Stimulated activated CD8-positive, alpha-beta memory T cell treated with anti-CD3 and anti-CD28 coated beads, Interleukin-12 subunit alpha, Interleukin-12 subunit beta, amount 100 ng/mL, for 4 hours (primary cell): Measurements from ENCODE around the gene HPX.
A peak's percentile ranks its signal among the peaks of the same experiment; 100 is the strongest.

Source experiments
- DNase-seq: peaks from one replicate; pipeline ENCODE4 v3.0.0-alpha.2; 2020; ENCODE audit warnings: low read depth

The HPX gene, protein sequence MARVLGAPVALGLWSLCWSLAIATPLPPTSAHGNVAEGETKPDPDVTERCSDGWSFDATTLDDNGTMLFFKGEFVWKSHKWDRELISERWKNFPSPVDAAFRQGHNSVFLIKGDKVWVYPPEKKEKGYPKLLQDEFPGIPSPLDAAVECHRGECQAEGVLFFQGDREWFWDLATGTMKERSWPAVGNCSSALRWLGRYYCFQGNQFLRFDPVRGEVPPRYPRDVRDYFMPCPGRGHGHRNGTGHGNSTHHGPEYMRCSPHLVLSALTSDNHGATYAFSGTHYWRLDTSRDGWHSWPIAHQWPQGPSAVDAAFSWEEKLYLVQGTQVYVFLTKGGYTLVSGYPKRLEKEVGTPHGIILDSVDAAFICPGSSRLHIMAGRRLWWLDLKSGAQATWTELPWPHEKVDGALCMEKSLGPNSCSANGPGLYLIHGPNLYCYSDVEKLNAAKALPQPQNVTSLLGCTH

DNA sequence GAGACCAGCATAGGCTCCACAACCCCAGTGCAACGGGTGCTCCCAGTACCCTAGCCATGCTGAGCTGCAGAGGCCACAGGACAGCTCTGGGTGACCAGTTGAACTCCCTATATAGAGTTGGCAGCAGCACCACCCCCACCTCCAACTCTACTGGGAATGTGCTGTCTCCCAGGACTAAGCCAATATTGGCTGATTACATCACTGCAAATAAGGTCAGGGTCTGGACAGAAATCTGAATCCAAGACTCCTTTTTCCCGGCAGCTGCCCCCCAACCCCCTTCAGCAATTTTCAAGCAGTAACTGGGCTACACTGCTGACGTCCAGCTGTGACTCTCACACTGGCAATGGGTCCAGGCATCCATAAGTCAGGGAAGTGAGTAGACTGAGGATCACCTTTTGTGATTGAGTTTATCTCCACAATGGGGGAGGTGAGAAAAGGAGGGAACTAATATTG lies at the start of gene HPX:
Gene HPX (minus strand): TSS at position 82 of the 453 bp plus-strand sequence. CDS start 24 bp downstream, at position 58.
- DNase-seq = no peak

DNA sequence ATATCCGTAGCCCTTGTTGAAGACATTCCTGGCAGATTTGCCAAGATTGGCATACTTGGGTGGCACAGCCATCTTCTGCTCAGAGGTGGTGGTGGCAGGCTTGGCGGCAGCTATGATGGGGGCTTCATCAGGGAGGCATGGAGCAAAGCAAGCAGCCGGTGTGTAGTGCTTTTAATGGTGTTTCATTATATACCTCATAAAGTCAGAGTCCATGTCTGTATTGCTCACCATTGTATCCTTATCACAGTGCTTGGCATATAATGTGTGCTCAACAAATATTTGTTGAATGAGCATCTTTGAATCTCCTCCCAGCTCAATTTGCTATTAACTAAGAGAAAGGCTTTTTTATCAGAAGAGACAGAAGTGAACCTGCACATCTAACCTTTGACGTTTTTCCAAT lies 48.5 kb upstream of the HPX start:
- DNase-seq = no peak

DNA sequence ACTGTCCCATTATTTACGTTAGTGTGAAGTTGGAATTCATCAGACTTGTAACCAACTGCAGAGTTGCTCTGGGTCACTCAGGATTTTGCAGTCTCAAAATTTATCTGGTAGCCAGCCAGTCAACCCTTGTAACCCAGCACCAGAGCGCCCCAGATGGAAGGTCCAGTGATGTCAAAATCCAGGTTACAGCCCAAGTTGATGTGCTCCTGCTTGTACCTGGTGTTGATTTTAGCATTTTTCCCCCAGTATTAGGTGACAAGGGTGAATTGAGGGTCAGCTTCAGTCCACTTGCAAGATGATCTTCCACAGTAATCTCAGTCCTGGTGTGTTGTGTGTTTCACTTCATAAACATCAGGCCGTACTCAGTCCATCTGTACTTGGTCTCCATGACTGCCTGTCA lies 48.0 kb upstream of the HPX start:
- DNase-seq = no peak

DNA sequence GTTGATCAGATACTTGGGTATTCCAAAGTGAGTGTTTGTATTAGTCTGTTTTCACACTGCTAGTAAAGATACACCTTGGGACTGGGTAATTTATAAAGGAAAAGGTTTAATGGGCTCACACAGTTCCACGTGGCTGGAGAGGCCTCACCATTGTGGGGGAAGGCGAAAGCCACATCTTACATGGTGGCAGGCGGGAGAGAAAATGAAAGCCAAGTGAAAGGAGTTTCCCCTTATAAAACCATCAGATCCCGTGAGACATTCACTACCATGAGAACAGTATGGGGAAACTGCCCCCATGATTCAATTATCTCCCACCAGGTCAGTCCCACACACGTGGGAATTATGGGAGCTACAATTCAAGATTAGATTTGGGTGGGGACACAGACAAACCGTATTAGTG lies 47.6 kb upstream of the HPX start:
- no peak for DNase-seq

DNA sequence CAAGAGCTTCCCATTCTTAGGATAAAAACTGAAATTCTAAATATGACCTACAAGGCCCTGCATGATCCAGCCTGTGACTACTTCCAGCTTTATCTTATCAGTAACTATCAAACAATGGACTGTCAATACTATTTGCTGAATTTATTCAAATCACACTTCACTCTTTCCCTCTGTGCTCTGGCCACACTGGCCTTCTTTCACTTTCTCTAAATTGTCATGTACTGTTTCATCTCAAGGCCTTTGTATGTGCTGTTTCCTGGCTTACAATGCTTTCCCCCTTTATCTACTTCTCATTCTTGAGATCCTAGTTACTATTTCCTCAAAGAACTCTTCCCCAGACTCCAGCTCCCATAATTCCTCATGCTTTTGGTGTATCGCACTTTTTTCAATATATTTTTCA lies 46.2 kb upstream of the HPX start:
- no peak for DNase-seq

DNA sequence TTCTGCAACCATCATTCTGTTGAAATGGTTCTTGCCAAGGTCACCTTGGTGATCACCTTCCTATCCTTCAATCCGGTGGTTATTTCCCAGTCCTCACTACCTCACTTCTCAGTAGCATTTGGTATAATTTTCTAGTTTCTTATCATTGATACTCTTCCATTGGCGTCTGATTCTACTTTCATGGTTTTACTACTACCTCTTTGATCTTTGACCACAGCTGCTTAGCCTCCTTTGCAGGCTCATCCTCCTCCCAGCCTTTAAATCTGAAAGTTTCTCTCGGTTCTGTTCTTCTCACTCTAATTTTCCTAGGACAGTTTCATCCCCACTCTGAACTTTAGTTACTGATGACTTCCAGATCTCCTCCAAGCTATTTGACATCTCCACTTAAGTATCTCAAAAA lies 45.5 kb upstream of the HPX start:
- DNase-seq = no peak

DNA sequence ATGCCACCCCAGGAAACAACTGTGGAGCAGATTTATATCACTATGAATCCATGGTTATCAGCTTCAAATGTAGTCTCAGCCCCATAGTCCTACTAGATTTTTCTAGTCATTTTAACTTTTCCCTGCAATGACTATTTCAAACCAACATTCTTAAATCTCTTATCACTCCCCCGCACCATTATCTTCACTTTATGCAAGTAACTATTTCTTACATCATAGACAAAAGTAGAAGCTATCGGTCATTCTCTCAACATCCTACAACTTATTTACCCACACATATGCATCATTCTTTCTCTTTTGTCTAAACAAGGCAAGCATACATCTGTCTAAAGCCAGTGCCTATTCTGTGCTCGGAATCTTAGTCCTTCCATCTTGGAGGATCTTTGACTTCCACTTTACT lies 44.9 kb upstream of the HPX start:
- no peak for DNase-seq

DNA sequence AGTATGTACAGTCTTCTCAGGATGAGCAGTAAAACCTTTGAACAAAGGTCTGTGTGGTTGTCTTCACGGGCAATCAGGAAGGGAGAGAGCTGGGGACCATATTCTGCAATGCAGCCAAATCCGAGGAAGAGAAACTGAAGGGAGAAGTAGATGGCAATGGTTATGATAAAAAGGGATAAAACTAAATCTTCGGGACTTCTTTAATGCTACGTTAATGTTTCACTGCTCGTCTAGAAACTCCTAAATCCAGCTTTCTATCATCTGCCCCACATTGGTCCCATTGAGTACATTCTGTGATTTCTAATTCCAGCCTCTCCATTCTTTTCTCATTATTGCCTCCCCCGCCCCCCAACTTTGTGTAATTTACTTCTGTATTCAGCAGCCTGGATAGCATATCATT lies 42.2 kb upstream of the HPX start:
- no peak for DNase-seq

DNA sequence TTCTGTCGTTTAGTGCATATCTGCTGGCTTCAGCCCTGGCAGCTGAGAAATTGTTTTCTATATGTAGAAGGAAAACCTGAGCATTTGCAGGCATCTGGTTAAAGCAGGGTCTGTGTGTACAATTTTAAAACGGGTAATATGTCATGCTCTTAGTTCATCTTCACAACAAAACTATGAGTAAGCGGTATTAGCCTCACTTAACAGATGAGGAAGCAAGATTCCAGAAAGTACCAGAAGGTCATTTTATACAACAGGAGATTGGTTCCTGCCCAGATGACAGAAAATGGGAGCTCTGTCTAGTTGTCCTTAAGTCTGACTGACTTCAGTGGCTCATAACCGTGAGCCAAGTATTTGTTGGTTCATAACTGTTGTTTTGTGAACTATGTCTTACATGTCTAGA lies 41.7 kb upstream of the HPX start:
- no peak for DNase-seq

DNA sequence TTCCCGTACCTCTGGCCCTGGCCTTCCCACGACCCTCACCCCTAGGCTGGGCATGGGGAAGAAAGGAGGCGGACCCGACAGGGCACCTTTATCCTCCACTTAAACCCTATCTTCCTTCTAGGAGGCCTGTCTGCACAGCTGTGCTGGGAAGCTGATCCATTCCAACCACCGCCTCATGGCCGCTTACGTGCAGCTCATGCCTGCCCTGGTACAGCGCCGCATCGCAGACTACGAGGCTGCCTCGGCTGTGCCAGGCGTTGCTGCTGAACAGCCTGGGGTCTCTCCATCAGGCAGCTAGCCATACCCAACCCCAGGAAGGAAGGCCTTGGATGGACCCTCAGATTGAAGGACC lies 41.1 kb upstream of the HPX start:
- DNase-seq = no peak

DNA sequence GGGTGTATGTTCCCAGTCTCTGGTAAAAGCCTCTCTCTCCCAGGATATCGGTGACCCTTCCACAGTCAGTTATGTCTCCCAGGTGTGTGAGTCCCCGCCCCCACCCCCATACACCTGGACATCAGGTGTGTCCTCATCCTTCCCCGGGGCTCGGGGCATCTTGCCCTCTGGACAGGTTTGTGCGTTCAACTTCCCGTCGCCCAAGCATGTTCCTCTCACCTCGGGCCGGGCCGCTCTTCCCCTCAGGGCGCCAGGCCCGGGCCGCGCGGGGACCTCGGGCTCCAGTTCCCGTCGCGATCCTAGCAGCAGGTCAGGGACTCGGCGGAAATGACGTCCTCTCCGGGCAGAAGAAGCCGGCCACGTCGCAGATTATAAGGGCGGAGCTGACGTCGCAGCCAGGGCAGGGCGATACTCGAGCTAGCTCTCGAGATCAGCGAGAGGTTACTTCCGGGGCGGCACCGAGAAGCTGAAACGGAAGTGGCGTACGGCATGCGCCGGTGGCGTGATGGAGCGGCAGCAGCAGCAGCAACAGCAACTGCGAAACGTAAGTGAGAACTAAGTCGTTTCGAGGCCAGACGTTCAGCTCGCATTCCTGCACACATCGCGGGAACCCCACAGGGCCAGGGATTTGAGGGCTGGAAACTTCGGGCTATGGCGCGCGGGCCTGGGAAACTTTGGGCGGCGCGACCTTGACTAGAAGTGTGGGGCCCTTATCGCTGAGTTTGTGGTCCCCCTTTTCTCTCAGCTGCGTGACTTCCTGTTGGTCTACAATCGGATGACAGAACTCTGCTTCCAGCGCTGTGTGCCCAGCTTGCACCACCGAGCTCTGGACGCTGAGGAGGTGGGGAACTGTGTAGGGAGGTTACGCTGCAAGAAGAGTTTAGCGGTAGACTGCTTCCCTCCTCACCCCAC lies 40.5 kb upstream of the HPX start, which contains the start of the genes ARFIP2 and TIMM10B:
Gene ARFIP2 (minus strand): TSS at position 320 of the 912 bp plus-strand sequence. CDS start 910 bp downstream, outside the sequence.
Gene TIMM10B (plus strand): TSS at position 490 of the 912 bp plus-strand sequence. CDS start 16 bp downstream, at position 506.
- DNase-seq = peak; percentile 93

DNA sequence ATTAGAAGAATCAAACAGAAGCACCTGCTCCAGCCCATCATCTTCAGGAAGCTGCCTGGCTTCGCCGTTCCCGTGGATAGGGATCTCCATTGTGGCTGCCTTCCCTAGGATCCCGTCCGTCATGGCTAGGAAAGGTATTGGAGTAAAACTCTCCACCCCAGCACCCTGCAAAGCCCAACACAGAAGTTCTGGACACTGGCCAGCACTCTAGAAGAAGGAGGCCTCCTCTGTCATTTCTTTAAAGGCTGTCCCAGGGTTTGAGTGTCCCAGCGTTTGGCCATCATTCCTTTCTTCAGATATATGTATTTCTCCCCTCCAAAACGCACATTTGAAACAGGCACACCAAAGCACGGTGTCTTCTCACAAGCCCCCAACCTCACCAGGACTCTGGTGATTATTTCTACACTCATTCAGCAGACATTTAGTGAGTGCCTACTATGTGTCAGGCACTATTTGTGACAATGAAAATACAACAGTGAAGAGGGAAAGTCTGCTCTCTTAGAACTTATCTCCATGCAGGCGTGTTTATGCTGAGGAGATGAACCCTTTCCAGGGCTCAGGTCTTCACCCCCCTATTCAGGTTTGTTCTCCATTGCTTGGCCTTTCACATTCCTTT lies 39.6 kb upstream of the HPX start:
- DNase-seq = no peak

DNA sequence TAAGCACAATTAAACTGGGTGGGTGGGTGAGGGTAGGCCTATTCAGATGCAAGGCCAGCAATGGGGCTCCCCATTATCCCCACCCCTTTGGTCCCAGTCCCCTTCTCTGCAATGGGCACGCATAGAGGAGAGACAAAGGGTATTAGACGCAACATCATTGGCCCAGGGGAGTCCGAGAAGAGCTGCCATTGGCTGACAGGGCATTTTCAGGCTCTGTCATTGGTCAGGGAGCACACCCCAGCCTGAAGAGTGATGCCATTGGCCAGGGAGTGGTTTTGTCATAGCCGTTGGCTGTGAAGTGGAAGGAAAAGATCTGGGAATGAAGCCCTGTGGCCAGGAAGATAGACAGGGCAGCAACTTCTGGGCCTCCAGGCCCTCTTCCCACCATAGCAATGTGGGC lies 35.8 kb upstream of the HPX start:
- no peak for DNase-seq

DNA sequence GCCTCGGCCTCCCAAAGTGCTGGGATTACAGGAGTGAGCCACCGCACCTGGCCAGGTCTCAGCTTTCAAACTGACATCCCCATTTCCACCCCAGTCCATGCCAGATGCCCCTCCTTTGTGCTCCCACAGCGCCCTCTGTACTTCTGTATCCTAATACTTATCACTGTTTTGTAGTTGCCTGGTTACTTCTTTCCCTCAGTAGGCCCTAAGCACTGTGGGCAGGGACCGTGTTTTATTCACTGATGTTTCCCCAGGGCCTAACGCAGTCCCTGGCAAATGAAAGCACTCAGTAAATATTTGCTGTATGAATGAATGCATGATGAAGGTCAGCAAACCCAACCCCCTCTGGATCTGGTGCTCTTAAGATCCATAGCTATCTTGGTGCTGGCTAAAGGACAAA lies 35.1 kb upstream of the HPX start:
- no peak for DNase-seq

DNA sequence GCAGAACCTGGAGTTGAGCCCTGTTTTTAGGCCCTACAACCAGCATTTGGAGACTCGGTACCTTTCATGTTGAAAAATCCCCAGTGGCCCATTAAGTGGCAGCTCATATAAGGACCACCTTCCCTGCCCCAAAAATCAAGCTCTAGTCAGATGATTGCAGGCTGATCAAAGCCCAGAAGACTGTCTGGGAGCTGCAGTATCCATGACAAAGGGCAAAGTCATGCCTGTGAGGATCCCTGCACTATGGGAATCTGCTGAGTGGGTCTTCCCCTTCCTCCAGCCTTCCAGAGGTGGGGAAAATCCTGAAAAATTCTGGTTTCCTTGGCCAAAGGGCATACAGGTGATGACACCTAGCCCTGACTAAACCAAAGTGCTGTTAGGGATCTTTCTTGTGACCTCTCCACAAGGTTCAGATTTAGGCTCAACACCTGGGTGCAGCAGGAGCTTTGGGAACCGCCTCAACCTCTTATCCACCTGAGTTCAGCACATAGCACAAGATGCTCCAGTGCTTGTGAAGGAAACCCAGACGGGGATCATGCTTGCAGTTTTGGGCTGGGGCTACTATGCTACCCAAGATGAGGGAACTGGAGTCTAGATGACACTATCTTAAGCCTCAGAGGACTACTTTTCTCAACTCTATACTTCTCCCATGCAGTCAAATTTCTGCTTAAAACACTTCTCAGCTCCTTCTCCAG lies 34.2 kb upstream of the HPX start:
- DNase-seq = no peak

DNA sequence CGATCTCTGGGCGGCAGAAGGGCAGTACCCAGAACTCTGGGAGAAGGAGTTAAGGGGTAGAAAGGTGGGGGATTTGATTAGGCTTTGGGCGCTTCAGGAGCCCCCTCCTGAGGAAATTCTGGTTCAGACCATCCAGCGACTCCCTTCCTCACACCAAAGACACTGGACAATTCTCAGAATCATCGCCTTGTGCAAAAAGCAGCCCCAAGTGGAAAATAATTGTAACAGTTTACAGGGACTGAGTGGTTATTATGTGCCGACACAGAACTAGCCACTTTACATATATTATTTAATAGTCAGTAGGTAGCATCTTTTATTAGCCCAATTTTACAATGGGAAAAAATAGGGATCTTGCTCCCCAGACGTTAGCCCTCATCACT lies 33.6 kb upstream of the HPX start:
- no peak for DNase-seq

DNA sequence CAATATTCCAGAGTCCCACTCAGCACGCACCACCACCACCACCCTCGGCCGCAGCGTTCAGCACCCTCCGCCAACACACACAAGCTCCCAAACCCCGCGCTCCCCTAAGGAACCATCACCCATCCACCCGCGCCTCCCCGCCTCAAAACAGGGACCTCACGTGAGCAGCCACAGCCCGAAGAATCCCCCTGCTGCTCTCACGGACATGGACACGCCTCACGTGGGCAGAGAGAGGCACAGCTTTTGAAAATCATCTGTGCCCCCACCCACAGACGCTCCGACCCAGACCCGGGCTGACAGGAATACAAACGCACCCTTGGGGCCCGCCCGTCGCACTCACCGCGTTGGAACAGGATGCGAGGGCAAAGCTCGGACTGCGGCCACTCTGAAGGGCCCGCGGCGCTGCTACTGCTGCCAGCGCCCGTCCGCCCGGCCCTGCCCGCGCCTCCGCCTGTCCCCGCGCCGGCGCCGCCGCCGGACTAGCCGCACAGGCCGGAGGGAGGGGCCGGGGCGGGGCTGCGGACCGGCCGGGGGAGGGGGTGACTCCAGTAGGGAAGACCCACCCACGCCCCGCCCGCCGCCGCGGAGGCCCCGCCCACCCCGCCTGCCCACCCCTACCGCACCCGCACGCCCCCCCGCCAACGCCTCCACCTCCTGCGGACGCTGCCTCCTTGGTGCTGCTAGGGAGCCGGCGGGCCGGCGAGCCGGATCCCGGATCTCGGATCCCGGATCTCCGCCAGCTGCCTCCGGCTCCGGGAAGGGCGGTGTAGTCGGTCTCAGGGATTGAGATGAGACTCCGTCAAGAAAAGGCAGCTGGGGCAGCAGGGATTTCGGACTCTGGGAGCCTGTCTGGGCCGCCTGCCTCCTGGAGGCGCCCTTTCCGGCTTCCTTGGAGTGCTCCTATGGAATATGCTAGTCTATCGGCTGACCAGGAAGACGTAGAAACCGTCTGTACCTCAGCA lies 32.9 kb upstream of the HPX start, which contains the start of gene TRIM3:
Gene TRIM3 (minus strand): TSS at position 491 of the 962 bp plus-strand sequence. CDS start 8,246 bp downstream, outside the sequence.
- peak; percentile 69 for DNase-seq

DNA sequence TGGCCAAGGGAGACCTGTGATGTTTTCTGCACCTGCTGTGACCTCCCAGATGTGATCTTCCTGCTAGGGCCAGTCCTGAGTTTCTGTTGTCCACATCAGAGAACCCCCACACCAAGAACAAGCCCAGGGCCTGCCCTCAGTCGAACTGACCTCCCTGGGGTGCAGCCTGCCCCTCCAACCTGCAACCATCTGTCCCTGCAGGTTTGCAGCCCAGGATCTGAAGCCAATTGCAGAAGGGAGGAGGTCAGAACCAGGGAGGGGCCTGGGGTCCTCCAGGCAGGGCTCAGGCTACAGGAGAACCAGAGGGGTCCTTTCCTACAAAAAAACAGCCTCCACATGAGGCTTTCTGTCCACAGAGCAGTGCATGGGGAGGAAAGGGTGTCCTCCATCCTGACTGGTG lies 32.1 kb upstream of the HPX start:
- DNase-seq = no peak

DNA sequence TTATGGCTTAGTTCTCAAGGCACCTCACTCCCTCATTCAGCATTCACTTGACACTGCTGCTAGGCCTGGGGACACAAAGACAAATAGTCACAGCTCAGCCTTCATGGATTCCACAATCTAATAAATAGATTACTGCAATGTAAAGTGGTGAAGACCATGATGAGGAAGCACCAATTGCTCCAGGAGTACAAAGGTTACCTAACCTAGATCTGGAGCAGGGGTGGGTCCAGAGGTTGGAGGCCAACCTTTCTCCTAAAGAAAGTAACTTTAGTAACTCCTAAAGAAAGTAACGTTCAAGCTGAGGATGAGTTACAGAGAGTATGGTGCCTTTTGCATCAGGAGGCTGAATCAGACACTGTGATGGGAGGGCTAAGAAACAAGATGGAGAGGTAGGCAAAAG lies 28.8 kb upstream of the HPX start:
- DNase-seq = no peak

DNA sequence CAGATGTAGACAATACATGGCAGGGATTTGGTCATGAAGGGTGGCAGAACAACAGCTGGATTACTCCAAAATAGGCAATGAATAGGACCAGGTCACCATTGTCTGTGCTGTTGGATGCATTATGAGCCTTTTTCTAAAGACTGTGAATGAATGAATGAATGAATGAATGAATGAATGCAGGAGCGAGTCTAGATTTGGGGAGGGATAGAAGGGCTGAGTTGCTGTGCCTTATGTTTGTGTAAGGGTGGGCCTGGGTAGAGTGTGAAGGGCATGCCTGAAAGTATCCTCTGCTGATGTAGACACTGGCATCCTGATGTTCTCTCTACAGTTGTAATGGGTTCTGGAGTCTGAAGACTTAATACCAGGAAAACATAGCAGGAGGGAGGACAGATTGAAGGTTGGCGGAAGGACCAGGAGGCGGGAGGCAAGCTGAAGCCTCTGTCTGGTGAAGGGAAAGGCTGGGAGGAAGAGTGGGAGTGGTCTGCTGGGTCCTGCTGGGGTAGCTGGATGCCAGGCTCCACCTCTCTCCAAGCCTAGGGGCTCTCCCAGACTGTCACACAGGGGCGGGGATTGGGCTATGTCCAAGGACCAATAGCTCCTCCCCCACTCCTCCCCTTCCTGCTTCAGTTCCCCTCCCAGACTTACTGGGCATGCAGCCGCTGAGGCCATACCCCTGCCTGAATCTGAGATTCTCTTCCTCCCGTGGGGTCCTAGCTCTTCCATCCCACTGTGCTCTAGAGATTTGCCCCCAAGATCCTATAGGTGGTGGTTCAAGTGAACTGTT lies 28.1 kb upstream of the HPX start:
- DNase-seq = no peak
